ENCODE data around the gene PCGF1.

The PCGF1 gene

DNA sequence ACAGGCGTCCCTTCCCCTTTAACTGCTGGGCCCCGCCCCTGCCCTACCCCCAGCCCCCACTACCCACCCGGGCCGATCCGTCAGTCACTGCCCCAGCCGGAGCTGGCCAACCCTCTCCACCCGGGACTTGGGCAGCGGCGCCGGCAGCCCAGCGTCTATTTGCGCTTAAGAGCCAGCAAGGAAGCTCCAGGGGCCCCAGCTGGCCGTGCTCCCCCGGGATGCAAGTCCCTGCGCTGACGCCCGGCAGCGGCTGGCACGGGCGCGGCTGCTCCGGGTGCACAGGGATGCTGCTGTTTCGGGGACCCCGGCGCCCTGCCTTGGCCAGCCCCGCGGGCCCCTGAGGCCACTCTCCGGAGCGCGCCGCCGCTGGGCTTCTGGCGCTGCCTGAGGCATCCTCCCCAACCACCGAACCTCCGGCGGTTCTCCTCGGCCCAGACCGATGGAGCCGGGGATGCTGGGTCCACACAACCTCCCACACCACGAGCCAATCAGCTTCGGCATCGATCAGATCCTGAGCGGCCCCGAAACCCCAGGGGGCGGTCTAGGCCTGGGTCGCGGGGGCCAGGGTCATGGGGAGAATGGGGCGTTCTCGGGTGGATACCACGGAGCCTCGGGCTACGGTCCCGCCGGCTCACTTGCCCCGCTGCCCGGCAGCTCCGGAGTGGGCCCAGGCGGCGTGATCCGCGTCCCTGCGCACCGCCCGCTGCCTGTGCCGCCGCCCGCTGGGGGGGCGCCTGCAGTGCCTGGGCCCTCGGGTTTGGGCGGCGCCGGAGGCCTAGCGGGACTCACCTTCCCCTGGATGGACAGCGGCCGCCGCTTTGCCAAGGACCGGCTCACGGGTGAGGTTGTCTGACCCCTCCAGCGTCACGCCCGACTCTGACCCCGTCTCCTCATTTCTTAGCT, 7.1 kb upstream of the PCGF1 start, which contains the start of gene TLX2:
TLX2 (plus strand) TSS at position 83 of the 903 bp plus-strand sequence; CDS start at position 440, 357 bp downstream.
- no peak for DNase-seq

DNA sequence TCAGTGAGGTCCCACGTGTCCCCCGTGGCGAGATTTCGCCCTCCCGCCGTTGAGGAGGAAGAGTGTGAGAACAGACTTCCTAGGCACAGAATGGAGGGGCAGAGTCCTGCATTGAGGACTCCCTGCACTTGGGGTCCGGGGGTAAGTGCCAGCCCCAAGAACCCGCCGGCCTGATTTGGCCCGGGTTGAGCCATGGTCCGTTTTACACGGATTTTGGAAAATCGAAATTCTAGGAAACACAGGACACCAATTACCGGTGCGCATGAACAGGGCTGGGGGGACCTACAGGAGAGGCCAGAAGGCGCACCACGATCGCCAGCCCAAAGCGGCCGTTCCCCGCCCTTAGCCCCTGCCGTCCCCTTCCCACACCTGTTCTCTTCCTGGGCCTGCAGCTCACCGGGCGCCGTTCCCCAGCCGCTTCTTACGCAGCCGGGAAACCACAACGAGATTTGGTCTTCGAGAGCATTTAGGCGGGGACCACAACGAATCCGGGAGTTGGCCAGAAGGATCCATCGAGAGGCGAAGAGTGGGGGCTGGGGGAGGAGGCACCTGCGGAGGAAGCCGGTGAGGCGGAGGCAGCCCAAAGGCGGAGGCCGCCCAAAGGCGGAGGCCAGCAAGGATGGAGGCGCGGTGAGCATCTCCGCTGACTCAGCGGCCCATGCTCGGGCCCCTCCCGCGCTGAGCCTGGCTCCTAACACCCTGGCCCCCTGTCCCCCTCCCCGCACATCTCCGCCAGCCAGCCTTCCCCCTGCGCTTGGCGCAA, 6.3 kb upstream of the PCGF1 start:
- DNase-seq = no peak

DNA sequence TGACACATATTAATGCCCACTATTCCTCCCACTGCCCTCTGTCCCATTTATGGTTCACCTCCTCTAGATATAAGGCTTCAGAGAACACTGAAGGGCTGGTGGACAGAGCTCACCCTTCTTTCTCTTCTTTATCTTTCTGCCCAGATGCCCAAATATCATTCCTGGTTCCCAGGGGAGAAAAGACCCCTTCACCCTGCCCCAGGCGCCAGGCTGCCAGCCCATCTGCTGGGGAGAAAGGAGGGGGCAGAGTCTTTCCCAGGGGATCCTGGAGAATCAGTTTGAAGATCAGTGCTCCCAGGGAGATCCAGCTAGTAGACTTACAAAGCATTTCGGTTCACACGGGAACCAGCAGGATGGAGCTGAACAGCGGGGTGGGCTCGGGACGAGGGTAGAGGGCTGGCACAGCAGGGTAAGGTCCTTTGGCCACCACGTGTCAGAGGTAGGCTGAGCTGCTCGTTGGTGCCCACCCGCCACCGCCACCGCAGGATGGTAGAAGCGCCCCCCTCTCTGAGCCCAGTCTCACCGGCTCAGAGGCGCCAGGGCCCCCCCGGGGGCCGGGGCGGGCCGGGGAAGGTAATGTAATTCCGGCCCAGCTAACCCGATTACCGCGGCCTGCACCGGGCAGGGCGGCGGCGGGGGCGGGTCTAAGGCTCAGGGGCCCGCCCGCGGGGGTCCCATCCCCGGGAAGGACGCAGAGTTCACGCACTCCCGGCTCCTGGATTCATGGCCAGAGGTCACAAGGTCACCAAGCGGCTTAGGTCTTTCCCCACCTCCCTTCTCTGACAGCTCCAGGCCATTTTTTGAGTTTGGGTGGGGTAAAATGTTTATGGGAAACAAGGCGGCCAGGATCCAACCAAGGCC, 5.5 kb upstream of the PCGF1 start:
- DNase-seq = no peak

DNA sequence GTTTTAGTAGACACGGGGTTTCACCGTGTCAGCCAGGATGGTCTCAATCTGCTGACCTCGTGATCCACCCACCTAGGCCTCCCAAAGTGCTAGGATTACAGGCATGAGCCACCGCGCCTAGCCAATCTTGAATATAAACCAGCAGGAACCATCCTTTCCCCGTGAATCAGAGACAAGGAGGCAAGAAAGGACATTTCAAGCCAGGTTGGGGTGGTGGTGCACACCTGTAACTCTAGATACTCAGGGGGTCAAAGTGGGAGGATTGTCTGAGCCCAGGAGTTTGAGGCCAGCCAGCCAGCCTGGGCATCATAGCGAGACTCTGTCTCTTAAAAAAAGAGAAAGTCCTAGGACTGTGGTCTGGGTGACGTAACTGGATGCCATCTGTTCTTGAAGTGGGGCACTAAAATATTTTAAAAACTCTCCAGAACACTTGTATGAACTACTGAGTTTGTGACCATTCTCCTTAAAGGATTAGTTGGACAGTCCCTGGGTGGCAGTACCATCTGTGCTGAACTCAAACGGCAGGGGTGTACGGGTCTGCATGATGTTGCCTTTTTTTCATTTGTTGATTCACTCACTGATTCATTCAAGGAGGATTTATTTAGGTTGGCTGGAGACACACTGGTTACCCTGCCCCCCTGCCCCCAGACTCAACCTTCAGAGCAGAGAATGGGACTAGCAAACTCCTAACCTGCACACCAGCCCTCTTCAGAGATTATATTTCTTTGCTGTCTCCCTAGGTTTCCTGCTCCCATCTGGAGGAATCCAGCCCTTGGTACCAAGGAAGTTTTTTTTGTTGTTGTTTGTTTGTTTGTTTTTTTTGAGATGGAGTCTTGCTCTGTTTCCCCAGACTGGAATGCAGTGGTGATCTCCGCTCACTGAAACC, 3.9 kb upstream of the PCGF1 start:
- no peak for DNase-seq

DNA sequence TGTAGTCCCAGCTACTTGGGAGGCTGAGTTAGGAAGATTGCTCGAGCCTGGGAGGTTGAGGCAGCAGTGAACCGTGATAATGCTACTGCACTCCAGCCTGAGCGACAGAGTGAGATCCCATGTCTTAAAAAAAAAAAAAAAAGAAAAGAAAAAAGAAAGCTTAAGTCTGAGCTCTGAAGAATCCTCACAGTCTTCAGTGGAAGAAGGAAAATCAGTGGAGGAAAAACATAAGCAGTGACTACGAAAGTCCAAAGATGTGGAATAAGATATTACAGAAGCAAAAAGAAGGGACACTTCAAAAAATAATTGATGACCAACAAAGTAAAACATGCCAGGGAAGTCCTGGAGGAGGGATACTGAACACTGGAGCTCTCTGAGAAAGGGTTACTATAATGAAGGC, 2.8 kb upstream of the PCGF1 start:
- DNase-seq = no peak

DNA sequence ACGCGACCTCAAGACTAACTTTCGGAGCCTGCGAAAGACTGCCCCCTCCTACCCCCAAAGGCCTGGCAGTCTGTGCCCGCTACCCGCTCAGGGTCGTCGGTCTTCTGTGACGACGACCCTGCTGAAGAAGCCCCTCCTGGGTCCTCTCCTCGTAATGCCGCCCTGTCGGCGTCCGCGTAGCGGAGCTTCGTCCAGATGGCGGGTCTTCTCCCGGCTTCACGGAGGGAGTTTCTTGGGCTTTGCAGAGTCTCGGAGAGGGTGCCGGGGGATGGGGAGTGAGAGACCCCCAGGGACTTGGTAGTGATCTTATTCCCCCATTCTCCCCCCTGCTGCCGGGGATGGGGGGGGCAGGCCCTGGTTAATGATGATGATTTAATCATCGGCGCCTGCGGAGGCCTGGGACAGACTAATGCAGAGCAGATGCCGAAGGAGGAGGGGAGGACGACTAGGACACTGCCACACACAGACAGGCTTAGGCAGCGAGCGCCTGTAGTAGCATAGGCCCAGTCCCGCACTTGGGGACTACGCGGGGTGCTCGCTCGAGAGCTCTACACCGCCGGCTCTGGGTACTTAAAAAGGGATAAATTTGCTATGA, 528 bp upstream of the PCGF1 start:
- peak; percentile 34 for DNase-seq

DNA sequence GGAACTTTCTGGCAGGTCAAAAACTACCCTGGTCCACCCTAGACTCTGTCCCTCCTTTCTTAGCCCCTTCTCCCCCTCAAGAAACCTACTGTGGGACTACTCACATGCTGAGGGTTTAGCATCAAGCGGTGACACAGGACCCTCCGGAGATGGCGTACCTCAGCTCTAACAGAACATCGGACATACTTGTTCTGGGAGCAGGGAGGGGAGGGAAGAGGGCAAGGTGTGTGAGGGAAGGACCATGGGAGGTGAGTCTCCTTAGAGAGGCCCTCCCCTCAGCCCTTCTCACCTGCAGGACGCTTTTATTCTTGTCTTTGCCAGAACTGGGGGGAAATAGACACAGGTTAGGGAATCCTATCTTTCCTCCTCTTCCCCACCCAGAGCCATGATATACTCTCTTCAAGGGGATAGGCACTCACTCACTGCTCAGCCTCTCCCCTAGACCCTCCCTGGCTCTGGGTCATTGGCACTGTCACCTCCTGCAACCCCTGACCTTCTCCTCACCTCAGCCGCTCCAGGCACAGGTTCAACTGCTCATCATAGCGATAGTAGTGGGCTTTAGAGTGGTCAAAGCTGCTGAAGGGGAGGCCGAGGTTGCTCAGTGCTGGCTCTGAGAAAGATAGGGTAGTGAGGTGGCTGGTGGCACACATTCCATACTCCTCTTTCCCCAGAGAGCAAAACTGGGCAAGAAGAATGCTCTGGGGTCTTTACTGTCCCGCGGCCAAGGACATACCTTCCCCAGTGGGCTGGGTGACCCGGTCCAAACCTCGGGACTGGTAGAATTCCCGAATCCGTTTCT, 1.8 kb downstream of the PCGF1 start:
- DNase-seq = no peak

DNA sequence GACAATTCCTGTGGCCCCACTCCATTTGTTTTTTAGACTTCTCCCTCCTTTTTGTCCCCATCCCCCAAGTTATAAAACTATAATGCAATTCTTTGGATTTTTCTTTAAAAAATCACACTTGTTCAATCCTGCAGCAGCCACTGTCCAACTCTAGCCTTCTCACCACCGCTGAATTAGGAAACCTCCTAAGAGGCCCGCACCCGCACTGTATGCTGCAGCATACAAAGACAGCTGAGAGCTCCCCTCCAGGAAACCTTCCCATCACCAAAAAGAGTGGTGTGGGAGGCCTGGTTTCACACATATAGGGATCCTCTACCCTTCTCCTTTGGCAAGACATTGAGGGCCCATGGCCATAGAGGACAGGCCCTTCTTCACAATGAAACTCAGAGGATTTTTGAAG, 2.9 kb downstream of the PCGF1 start:
- no peak for DNase-seq

DNA sequence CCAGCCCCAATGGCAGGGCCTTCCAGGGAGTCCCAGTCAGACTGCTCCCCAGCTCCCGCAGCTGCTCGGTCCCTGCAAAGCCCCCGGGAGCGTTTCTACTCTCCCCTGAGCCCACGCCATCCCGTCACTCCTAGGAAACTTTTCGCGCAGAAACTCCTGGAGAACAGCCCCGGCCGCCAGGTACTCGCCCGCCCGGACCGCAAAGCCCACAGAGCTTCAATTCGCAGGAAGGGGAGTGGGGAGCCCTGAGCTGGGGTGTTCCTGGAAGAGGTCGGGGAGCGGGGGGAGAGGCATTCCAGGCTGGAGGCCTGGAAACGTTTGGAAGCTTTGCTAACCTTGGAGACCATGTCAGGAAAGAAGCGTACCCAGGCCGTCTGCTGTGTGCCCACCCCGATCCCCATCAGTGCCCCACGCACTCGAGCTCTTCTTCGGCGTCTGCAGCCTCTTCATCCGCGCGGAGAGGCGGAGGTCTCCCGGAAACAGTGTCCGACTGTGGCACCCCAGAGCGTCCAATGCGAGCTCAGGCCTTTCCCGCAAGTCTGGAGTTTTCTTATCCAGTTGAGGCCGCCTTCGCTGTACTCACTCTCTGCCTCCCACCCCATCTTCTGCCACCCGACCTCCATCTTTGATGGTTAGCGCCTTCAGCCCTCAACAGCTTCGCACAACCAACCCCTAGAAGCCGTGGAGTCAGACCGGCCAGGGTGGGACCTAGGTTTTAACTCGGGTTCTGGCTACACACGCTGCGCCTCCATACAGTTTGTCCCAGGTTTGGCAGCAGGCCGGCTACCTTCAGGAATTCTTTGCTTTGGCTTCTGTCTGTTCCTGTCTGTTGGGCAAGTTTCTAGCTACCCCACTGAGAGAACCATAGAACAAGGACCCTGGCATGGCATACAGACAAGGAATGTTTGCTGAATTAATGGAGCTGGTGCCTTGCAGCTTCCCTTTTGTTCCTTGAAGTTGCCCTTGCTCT, 3.7 kb downstream of the PCGF1 start:
- DNase-seq = no peak

DNA sequence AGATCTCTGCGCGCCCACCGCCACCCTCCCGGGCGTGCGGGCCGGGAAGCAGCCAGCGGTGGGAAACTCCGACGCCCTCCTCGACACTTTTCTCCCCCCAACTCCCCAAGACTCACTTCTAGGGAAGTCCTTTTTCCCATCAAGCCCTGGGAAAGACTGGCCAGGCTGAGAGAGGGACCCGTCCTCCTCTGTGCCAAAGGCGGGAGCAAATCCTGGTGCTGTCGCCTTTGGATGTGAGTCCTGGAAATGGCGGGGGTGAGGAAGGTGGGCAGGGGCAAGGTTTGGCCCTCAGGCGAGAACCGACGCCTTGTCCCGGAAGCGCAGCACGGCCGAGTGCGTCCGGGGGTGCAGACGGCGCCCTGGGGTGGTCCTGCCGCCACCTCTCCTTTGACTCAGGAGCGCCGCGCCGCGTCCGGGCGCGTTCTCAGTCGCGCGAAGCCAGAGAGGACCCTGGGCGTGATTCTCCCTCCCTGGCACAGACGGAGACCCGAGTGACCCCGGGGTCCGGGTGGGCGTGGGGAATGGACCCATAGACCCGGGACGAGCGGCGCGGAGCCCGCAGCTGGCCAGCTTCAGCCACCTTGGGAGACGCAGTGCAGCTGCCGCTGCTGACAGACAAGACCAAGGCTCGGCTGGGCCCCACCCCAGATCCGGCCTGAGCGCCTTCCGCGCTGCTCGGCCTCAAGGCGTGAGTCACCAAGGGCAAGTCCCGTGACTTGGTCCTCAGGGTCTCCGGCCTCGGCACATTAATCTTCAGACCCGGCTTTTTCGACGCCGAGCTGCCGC, 4.6 kb downstream of the PCGF1 start:
- peak; percentile 49 for DNase-seq

DNA sequence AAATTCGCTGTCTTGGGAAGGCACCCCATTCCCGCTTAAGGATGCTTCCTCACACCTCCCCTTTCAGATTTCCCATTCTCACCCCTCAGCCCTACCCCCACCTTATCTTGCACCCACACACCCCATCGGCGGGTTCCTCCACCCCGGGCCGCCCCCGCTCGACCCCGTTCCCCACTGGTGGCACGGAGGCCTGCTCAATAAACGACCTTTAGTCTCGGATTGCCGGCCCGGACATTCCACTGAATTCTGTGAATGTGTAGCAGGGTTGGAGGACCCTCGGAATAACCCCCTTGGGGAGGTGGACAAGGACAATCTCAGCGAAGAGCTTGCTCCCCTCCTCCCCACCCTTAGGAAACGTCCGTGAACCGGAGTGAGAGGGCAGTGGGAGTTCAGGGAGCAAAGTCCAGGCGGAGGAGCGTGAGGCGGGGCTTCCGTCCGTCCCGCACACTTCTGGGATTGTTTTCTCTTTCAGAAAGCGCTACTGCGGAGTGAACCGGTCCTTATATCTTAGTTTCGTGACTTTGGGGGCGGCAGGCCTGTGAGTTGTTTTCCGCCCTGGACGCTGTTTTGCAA, 5.3 kb downstream of the PCGF1 start:
- DNase-seq = no peak

DNA sequence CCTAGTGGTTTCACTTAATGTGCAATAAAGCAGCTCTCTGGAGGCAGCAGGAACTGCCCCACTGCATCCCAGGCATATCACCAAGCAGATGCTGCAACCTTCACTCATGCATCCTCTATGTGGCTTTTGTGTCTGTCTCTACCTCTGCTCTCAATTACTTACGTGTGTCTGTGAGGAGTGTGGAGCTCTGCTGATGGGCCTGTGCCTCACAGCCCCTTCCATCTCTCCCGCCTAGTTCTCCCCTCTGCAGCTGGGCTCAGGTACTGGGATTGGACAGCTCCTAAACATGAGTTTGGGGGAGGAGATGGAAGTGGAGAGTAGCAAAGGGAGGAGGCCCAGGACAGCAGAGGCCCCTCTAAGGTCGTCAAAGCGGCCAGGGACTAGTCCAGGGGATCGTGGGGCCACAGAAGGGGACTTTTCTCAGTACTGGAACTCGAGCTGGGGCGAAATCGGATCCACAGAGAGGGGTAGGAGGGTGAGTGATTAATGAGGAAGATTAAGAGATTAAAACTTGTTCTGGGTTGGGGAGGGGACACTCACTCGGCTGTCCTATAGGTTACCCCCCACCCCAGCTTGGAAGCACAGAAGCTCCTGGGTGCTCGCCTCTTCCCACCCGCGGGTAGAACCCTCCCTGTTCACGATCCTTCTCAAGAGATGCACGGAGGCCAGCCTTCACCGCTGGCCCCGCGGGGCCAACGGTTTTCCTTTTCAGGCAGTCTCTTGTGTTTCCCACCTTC, 6.0 kb downstream of the PCGF1 start:
- DNase-seq = no peak

DNA sequence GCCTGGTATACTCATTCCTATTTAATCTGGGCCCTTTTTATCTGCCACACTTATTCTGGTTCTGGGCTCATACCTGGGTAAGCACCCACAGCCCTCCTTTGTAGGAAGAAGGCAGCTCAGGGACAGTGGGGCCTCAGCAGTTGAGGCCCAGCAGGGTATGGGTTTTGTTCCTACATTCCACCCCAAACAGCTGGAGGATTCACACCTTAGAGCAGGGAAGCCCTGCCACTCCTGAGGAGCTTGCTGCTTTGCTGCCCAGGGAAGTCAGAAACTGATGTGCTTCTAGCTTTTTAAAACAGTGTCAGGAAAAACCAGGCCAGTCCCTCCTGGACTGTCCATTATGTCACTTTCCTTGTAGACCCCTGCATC, 6.9 kb downstream of the PCGF1 start:
- DNase-seq = no peak

DNA sequence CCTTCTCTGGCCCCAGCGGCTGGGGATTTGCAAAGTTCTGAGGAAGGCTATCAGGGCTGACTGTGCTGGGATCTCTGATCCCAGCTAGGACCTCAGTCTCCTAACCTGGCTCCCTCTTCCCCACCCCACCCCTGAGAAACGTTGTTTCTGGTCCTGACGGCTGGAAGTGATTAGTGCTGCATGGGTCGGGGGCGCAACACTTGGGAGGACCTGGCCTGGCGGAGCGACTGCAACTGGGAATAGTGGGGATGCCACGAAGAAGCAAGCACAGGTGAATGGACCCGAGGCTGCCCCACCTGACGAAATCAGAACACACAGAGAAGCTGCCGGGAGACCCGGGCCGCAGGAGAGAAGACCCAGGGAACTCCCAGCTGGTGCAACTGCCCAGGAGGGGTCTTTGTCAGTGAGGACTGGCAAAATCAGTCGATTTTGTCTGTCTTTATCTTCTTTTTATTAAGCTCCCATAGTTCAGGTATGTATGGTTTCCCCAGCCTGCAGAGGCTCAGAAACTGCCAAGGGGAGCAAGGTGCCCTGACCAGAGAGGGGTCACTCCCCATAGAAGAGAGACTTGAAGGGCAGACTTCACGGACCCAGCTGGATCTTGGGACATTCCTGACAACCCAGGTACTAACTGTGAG, 7.4 kb downstream of the PCGF1 start:
- no peak for DNase-seq

DNA sequence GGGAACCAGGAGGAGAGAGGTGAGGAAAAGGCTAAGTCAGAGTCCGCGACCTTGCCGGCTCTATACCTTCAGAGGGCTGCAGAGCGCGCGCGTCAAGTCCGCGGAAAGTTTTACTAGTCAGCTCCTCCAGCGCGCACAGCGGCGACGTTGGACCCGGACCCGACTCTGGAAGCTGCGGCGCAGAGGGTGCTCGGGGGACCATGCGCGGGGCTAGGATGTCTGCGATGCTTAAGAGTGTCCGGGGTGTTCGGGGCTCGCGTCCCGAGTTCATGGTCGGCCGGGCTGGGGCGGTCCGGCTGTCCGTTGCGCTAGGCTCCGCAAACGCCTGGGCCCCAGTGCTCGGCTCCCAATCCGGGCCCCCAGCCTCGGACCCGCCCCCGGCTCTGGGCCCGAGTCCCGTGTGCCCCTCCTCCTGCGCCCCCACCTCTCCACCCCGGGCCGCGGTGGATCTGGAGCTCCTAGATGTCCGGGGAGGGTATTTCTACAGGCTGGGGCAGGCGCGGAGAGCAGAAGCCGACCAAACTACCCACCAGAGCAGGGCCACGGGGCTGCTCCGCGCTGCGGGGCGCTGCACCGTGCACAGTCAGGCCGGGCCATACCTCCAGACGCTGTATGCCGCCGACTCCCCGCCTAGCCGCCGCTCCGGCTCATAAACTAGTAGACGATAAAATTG, 8.1 kb downstream of the PCGF1 start, which contains the start of gene LBX2:
LBX2 (minus strand) TSS at position 337 of the 673 bp plus-strand sequence; CDS start at position 271, 66 bp downstream.
- DNase-seq = no peak
